GM19328 (cell line): ENCODE data around the gene GAS2L1.
"Not testable (repeated sequence)": the region's sequence is repeated elsewhere in the genome, so short reads cannot be mapped to it uniquely, and the experiment has no call there.

Source experiments
- ATAC-seq: cut with Tn5 transposase; IDR thresholded peaks from one replicate; pipeline ENCODE4 v1.9.1; 2021; ENCODE audit warnings: mild to moderate bottlenecking, moderate library complexity; ENCODE audit not compliant: unreplicated experiment

GAS2L1 gene

DNA sequence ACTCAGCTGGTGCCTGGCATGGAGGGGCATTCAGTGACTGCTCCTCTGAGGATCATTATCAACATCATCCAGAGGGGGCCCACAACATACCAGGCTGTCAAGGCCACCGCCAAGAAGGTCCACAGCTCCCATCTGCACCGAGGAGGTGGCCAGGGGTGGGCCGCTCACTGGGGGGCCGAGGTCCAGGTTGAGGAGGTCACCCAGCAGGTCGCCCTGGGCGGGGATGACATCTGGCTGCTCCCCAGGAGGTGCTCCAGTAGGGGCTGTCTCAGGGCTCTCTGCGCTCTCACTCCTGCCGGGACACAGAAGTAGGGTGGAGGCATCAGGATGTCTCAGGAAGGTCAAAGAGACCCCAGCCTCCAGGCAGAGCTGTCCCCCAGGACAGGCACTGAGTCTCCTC lies 34.1 kb downstream of the GAS2L1 start:
- ATAC-seq = no peak

GRCh38 chr22:29341056-29341848 lies 34.8 kb downstream of the GAS2L1 start:
- no peak for ATAC-seq

DNA sequence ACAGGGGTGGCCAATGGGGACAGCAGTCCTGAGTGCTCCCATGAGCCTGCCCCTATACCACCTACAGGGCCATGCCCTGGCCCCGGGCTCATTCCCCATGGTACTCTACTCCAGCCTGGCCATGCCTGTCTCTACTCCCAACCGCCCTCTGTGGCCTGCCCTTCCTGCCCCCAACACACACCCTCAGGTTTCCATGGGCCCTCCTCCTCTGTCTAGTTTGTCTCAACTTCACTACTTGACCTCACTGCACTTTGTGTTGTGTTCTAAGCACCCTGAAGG lies 35.3 kb downstream of the GAS2L1 start:
- ATAC-seq = no peak

DNA sequence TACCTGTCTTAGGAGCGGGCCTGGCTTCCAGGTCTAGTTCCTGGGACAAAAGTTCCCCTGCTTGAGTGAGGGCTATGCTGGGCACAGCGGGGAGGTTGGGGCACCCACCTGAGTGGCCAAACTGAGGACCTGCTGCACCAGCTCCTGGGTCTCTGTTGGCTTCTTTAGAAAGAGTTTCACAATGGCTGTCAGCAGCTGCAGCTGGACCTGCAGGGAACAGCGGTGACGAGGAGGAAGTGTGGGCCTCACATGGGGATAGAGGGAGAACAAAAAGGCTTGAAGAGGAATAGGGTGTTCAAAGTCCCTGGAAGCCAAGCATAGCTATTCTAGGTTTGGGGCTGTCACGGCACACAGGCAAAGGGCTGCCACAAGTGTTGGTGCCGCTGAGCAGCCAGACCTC lies 35.7 kb downstream of the GAS2L1 start:
- ATAC-seq = no peak

- ATAC-seq = no peak
Observed at GRCh38 chr22:29342577-29343312, 36.3 kb downstream of the GAS2L1 start.

DNA sequence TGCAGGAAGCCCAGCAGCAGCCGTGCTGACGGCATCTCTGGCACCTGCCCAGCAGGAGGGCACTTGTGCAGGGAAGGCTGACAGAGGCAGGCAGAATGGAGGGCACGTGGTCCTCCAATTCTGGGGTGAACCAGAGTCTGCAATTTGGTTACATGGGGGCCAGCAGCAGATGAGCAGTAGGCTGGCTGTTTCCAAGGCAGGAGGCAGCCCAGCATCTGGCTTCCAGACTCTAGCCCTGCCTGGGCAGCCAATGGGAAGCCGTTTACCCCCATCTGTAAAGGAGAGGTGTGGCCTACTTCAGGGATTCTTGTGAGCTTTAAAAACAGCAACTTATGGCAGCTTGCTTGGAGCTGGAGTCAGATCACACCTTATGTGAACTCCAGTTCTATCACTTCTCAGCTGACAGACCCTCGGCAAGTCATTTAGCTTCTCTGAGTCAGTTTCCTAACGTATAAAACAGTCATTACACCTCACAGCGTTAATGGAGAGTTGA lies 36.9 kb downstream of the GAS2L1 start:
- no peak for ATAC-seq

GRCh38 chr22:29344137-29344536 lies 37.7 kb downstream of the GAS2L1 start:
- ATAC-seq = no peak

DNA sequence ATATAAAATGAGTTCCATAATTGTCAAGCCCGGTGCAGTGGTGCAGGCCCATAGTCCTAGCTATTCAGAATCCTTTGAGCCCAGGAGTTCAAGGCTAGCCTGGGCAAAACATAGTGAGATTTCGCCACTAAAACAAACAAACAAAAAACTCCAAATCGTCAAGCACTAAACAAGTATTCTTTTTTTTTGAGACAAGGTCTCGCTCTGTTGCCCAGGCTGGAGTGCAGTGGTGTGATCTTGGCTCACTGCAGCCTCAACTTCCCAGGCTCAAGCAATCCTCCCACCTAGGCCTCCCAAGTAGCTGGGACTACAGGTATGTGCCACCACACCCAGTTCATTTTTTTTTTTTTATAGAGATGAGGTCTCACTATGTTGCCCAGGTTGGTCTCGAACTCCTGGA lies 38.4 kb downstream of the GAS2L1 start:
- ATAC-seq = not testable (repeated sequence)

DNA sequence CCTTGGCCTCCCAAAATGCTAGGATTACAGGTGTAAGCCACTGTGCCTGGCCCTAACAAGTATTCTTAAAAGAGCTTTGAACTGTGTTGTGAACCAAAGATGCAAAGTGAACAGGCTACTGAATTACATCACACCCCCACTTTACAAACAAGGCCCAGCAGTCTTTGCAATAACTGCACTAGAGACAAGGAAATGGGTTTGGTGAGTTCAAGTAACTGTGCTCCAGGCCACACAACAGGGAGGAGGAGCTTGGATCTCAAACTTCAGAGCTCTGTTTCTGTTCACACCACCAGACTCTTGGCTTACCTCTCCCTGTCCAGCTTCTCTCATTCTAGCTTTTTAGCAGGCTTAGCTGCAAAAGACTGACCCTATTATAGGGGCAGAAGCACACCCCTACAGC lies 39.5 kb downstream of the GAS2L1 start:
- ATAC-seq = no peak

DNA sequence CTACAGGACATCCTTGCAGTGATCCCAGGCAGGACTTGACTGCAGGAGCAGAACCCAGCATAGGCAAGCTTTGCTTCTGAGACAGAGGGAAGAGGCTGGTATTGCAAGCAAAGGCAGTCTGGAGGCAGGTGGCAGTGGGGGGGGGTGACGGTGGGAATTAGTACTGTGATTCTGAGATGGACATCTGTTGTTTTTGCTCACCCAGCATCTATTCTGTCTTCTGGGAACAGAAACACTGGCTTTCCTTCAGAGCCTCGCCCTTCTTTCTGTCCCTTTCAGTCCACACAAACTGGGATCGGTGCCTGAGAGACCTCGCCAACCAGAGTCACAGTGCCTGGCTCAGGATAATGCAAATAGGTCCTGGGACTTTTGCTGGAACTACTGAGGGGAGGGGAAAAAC lies 40.2 kb downstream of the GAS2L1 start:
- no peak for ATAC-seq

DNA sequence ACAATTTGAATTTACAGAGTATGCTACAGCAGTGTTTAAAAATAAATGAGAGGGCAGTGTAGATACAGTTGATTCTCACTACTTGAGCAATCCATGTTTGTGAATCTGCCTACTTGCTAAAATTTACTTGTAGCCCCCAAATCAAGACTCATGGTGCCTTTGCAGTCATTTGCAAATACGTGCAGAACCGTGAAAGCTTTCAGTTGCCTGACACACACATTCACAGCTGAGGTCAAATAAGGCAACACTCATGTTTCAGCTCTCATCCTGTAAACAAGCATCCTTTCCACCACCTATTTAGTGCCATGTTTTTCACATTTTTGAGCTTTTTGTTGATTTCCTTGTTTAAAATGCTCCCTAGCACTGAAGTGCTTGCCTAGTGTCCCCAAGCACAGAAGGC lies 41.6 kb downstream of the GAS2L1 start:
- no peak for ATAC-seq

DNA sequence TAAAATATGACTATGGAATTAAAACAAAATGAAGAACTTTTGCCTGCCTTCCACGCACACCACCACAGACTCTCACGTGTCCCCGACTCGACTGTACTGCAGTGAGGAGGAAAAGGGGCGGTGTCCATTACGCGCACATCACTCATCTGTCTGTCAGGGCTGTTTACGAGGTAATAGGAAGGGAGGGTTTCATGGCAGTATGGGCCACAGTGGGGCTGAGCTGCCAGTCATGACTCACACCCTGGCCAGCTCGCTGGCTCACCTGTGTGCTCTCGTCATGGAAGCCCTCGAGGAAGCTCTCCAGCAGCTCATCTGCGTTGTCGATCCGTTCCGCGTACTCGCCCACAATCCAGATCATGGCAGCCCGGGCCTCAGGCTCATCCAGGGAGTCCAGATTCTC lies 42.5 kb downstream of the GAS2L1 start:
- no peak for ATAC-seq

GRCh38 chr22:29351042-29351441 lies 44.6 kb downstream of the GAS2L1 start:
- no peak for ATAC-seq

- no peak for ATAC-seq
Observed at GRCh38 chr22:29351891-29352290, 45.4 kb downstream of the GAS2L1 start.

DNA sequence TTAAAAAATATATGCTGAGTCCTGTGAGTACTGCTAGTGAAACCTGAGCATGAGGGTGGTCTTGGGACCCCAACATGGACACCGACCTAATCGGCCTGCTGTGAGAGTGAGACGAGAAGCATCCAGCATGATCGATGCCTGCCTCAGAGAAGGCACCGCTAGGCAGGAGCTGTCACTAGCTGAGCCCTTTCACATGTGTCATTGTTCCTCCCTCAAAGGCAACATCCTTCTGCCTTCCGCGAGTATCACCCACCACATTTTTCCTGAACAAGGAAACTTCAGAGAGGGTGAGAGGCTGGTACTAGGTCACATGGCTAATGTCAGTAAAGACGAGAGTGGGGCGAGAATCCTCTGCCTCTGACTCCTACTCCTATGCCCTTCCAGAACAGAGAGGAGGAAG lies 46.3 kb downstream of the GAS2L1 start:
- ATAC-seq = no peak

DNA sequence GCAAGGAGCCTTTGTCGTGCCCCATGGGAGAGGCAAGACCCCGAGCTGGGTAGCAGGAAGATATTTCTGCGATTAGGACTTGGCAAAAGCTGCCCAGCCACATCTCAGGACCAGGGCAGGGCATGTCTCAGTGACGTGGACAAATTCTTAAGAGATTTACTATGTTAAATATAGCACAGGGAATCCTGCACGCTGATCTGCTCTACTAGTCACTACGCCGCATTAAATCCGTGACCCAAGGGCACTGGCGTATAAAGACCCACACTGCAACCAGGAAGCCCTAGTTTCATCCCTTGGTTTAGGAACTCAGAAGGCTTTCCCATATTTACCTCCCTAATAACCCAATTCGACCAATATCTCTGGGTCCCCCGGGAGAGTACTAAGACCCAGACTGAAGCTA lies 46.8 kb downstream of the GAS2L1 start:
- no peak for ATAC-seq

GRCh38 chr22:29353860-29354259 lies 47.4 kb downstream of the GAS2L1 start:
- no peak for ATAC-seq

DNA sequence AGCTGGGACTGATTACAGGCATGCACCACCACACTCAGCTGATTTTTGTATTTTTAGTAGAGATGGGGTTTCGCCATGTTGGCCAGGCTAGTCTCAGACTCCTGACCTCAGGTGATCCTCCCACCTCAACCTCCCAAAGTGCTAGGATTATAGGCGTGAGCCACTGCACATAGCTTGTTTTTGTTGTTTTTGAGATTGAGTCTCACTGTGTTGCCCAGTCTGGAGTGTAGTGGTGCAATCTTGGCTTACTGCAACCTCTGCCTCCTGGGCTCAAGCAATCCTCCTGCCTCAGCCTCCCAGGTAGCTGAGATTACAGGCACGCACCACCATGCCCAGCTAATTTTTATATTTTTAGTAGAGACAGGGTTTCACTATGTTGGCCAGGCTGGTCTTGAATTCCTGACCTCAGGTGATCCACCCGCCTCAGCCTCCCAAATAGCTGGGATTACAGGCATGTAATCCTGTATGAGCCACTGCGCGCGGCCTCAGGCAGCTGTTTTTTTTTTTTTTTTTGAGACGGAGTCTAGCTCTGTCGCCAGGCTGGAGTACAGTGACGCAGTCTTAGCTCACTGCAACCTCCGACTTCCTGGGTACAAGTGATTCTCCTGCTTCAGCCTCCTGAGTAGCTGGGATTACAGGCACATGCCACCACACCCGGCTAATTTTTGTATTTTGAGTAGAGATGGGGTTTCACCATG lies 50.9 kb downstream of the GAS2L1 start:
- not testable (repeated sequence) for ATAC-seq

DNA sequence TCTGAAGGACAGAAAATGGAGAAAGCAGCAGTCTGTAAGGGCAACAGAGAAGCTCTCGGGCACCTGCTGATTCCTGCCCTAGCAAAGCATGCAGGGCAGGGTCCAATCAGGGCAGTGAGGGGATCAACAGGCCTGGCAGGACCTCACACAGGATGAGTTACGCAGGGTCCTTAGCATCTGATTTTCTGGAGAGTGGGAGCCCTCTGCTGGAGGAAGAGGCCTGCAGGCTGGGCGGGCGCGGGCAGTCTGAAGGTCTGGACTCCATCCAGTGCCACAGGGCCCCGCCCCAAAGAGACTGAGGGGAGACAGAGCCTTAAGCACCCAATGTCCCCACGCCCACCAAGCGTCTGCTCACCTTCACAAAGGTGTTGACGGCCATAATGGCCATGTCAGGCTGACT lies 53.0 kb downstream of the GAS2L1 start:
- ATAC-seq = no peak
